ENCODE results near the gene FARSA. TPM values are rescaled to one million over a fixed set of nuclear protein-coding genes. Genes with fewer than 3 reads are reported as not detected.
"Not testable (repeated sequence)": the region's sequence is repeated elsewhere in the genome, so short reads cannot be mapped to it uniquely, and the experiment has no call there.

Gene FARSA
- total RNA-seq, 2 donors from 2014 or later = 42.4 to 61.2 TPM

DNA sequence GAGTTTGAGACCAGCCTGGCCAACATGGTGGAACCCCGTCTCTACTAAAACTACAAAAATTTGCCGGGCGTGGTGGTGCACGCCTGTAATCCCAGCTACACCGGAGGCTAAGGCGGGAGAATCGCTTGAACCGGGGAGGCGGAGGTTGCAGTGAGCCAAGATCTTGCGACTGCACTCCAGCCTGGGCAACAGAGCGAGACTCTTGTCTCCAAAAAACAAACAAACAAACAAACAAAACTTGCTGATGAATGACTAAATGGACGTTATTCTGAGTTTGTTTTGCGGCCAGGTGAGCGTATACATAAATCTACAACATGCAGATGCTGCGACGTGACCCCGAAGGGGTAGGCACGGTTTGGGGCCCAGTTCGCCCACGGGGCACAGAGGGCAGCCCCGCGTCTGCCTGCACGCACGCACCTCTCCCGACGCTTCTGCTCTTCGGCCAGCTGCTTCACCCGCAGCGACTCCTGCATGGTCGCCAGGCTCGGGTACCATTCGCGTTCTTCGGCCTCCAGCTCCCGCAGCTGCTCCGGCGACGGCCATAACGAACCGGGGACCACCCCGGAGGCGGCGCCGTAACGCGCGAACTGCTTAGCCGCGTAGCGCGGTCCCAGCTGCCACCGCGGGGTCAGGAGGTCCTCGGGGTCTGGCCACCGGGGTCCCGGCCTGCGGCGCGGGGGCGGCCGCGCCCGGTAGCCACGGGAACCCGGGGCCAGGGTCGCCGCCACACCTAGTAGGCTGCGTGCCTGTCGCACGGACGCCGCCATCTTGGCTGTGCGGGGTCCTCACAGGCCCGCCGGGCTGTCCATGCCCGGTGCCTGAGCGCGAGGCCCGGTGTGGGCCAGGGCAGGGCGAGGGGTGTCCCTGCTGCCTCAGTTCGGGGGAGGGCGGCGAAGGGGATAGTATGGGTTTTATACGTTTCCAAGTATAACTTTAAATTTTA lies 23.2 kb upstream of the FARSA start, which contains the start of gene GADD45GIP1:
GADD45GIP1 (minus strand) TSS at position 778 of the 943 bp plus-strand sequence; CDS start at position 767, 11 bp downstream.
- DNase-seq (peak; percentile 72 to 84), ATAC-seq (peak; percentile 90)
- intact Hi-C loops (cut with DNase I, micrococcal nuclease) = no loop called here

- ATAC-seq (no peak), DNase-seq (no peak)
- intact Hi-C loops (cut with DNase I, micrococcal nuclease) = no loop called here
Observed at GRCh38 chr19:12955996-12956395, 22.5 kb upstream of the FARSA start.

DNA sequence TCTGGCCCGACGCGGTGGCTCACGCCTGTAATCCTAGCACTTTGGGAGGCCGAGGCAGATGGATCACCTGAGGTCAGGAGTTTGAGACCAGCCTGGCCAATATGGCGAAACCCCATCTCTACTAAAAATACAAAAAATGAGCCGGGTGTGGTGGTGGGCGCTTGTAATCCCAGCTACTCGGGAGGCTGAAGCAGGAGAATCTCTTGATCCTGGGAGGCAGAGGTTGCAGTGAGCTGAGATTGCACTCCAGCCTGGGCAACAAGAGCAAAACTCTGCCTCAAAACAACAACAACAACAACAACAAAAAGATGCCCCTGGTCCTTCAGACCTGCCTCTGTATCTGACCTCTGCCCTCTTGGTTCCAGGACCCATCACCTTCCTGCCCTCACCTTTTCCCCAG lies 22.1 kb upstream of the FARSA start:
- ATAC-seq; DNase-seq; intact Hi-C loops (cut with DNase I, micrococcal nuclease): not testable (repeated sequence)

DNA sequence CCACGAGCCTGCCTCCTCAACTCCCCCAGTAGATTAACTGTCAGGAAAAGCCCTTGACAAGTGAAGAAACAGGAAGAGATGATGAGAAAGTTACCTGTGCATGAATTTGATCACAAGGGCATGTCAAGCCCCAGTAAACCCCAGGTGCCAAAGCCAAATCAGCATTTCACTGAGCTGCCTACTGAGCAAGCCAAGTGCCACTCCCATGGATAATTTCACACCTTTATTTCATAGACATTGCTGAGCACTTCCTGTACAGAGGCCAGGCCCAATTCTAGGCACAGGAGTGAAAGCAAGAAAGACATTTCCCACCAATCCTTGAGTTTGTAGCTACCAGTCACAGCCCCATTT lies 21.1 kb upstream of the FARSA start:
- intact Hi-C loops (cut with DNase I, micrococcal nuclease) = no loop called here
- ATAC-seq = peak; percentile 58

DNA sequence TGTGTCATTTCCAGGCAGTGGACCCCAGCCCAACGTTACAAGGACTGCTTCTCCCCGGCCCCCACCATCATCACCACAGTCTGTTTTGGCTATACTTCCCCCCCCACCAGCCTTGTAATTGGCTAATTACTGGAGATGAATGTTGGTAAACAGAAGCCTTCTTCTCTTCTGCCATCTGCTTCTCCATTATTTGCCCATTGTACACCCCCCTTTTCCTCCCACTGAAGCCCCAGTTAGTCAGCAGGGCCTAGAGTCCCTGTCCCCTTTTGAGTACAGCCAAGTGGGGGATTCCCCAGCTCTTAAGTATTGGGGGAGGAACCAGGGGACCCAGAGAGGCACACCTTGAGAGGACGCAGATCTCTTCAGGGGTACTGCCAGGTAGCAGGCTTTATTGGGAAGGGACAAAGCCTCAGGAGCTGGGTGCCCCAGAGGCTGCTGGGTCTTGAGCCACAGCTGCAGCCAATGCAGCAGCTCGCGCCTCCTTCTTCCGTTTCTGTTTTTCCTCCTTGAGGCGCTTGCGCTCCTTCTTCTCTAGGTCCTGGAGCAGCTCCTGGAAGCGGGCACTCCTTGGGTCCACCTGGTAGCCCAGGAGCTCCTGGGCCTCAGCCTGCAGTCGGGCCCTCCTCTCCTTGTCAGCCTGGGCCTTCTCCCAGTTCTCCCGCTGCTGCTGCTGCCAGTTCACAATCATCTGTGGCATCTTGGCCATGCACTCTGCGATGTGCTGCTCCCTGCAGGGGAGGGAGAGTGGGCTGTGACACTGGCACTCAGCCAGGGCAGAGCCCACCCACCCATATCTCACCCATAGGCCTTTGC lies 20.5 kb upstream of the FARSA start:
- intact Hi-C loops (cut with DNase I, micrococcal nuclease) = no loop called here
- DNase-seq (no peak), ATAC-seq (no peak)

More for the DNA sequence above, 21.1 kb upstream of the FARSA start:
- no peak for DNase-seq

GRCh38 chr19:12953138-12953798 lies 19.8 kb upstream of the FARSA start:
- intact Hi-C loops (cut with DNase I, micrococcal nuclease) = no loop called here
- DNase-seq = no peak
- ATAC-seq = no peak

- ATAC-seq = no peak
- intact Hi-C loops (cut with DNase I, micrococcal nuclease) = no loop called here
- no peak for DNase-seq
Observed at GRCh38 chr19:12952488-12953137, 19.1 kb upstream of the FARSA start.

GRCh38 chr19:12952050-12952449 lies 18.5 kb upstream of the FARSA start:
- intact Hi-C loops (cut with DNase I, micrococcal nuclease); DNase-seq; ATAC-seq: not testable (repeated sequence)

DNA sequence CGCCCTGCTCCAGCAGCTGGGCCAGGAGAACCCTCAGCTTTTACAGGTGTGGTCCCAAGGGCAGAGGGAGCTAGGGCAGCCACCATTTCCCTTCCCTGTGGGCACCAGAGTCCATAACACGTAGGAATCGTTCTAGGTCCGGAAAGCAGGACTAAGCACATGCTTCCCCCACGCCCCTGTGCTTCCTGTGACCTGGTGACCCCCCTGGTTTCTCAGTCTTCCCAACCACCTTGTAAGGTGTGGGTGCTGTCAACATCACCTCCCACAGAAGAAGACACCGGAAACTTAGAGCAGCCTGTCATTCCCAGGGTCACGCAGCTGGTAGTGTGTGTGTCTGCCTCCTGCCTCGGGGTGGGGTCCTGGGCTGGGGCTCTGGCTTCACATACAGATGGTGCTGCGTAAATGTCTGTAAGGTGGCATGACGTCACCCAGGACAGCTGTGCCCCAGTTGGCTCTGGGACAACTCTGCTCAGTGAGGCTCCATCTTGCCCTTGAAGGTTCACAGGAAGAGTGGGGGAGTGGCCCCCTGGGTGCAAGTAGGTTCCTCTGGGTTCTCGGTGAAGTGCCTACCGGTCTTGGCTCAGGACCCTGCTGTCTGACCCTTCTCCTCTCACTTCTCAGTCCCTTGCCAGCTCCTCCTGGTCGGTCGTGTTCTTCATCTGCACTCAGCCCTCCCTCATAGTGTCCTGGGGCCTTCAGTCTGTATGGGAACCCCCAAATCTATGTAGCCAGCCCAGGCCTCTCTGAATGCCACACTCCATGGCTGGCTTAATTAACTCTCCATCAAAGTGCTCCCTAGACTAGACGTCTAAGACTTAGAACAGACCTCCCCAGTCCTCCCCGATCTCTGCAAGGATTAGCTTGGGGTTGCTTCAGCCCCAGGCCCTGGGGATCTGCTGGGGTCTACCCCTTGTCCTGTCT lies 16.1 kb upstream of the FARSA start:
- DNase-seq (no peak), ATAC-seq (no peak)
- intact Hi-C loops (cut with DNase I, micrococcal nuclease) = no loop called here

GRCh38 chr19:12948612-12949362 lies 15.3 kb upstream of the FARSA start:
- DNase-seq (no peak), ATAC-seq (no peak)
- intact Hi-C loops (cut with DNase I, micrococcal nuclease) = no loop called here

- intact Hi-C loops (cut with DNase I, micrococcal nuclease) = no loop called here
- DNase-seq (no peak), ATAC-seq (no peak)
Observed at GRCh38 chr19:12947702-12948611, 14.4 kb upstream of the FARSA start.

DNA sequence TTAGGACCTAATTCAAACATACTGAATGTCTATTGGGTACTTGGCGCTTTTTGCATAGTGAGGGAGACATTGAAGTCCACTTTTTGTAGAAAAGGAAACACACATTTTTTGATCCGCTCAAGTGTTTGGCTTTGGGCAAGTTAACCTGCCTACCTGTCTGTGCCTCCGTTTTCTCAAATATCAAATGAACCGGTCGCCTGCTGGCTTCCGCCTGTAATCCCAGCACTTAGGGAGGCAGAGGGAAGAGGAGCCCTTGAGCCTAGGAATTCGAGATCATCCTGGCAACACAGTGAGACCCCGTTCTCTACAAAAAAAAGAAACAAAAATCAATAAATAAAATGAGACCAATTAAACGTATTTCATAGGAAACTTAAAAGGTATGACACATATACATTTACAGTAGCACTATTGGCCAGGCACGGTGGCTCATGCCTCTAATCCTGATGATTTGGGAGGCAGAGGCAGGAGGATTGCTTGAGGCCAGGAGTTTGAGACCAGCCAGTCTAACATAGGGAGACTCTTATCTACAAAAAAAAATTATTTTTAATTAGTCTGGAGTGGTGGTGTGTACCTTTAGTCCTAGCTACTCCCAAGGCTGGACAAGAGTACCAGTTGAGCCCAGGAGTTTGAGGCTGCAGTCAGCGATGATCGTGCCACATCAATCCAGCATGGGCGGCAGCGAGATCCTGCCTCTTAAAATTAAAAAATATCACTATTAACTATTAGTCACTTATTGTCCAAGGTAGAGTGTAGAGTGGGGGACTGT lies 13.4 kb upstream of the FARSA start:
- DNase-seq (no peak), ATAC-seq (no peak)
- intact Hi-C loops (cut with DNase I, micrococcal nuclease) = no loop called here

DNA sequence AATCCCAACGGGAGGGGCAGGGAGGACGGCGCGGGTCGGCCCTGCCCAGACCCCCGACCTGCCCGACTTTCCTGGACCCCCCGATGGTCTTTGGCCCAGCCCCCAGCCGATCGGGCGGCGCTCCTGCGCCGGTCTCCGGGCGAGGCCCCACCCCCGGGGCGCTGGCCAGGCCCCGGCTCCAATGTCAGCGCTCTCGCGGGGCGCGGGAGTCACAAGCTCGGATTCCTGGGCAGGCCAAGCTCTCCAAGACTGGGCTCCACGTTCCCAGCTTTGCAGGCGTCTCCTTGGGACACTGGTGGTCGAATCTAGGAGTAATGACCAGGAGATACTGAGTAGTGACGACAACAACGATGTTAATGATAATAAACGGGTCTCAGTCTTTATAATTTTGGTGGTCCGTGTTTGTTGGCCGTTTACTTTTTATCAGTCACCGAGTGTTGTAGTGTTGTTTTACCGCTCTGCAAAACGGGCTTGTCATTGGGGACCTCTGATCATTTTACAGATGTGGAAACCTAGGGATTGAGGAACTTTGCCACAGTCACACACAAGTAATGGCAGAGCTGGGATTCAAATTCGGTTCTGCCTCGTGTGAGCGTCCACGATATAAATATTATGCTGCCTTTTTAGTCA lies 12.7 kb upstream of the FARSA start:
- intact Hi-C loops (cut with DNase I, micrococcal nuclease) = no loop called here
- peak; percentile 82 for ATAC-seq
- peak; percentile 74 to 76 for DNase-seq

GRCh38 chr19:12945479-12946091 lies 12.1 kb upstream of the FARSA start, which contains the start of gene RAD23A:
Gene RAD23A (plus strand): TSS chr19:12945862. CDS start chr19:12945949, 87 bp downstream.
- intact Hi-C loops (cut with DNase I, micrococcal nuclease) = no loop called here

More at GRCh38 chr19:12945479-12946091, 12.1 kb upstream of the FARSA start, which contains the start of gene RAD23A:
- DNase-seq = peak; percentile 97 to 100
- peak; percentile 93 for ATAC-seq

All from left colon (tissue), 2 donors.